Loucy (cell line): ENCODE measurements around the gene ADAT3.

Source experiments
- CTCF ChIP-seq: fragments of 200-600 bp; sonication (generic); conservative IDR thresholded peaks from 2 replicates; pipeline ENCODE4 v1.5.1; 2014; ENCODE audit warnings: mild to moderate bottlenecking, antibody characterized with exemption, low read length
- EZH2phosphoT487 ChIP-seq: fragments of 200-600 bp; IDR thresholded peaks from 2 replicates; pipeline ENCODE4 v1.6.1; 2018; ENCODE audit warnings: antibody characterized with exemption, mild to moderate bottlenecking, moderate library complexity, borderline replicate concordance

- no peak for TF ChIP-seq CTCF
- no peak for TF ChIP-seq EZH2phosphoT487
Observed at GRCh38 chr19:1954532-1954933, 49.3 kb downstream of the ADAT3 start.
